Uterus (tissue), 4 donors: ENCODE data around the gene MS4A4E. TPM values are rescaled to one million over a fixed set of nuclear protein-coding genes. Genes with fewer than 3 reads are reported as not detected.

Source experiments
- DNase-seq, 2 donors: peaks; one replicate each; pipeline ENCODE4 v3.0.0-alpha.2; 2019 to 2020
- H3K27ac ChIP-seq, 2 donors: fragments of 200-600 bp; sonication (generic); 1 replicate in 1 of 2; 2 replicates in 1 of 2; pipeline ENCODE4 v1.5.1; 2016 to 2018
- H3K27me3 ChIP-seq, 2 donors: fragments of 200-600 bp; sonication (generic); one replicate each; pipeline ENCODE4 v1.5.1; 2018 to 2019; ENCODE audit warnings: control low read depth in 1 of 2
- H3K36me3 ChIP-seq, 2 donors: fragments of 200-600 bp; sonication (generic); one replicate each; pipeline ENCODE4 v1.5.1; 2019; ENCODE audit warnings: control low read depth in 1 of 2
- H3K4me1 ChIP-seq, 2 donors: fragments of 200-600 bp; sonication (generic); one replicate each; pipeline ENCODE4 v1.5.1; 2018 to 2019; ENCODE audit warnings: control low read depth in 1 of 2
- H3K4me3 ChIP-seq, 2 donors: fragments of 200-600 bp; sonication (generic); 1 replicate in 1 of 2; 2 replicates in 1 of 2; pipeline ENCODE4 v1.5.1; 2018 to 2019; ENCODE audit warnings: mild to moderate bottlenecking in 1 of 2
- H3K9me3 ChIP-seq, 2 donors: fragments of 200-600 bp; sonication (generic); one replicate each; pipeline ENCODE4 v1.5.1; 2019; ENCODE audit warnings: control low read depth in 1 of 2
- CTCF ChIP-seq, 4 experiments: fragments of 200-600 bp in 2 of 4; fragments of 450-650 bp in 2 of 4; sonication (generic) in 2 of 4; IDR thresholded peaks; one replicate each; pipeline ENCODE4 v1.5.1; 2016 to 2019; ENCODE audit warnings: antibody characterized with exemption in 4 of 4, mild to moderate bottlenecking in 2 of 4, moderate library complexity in 1 of 4
- POLR2A ChIP-seq, 2 donors: fragments of 450-650 bp; IDR thresholded peaks; one replicate each; pipeline ENCODE4 v1.6.1; 2016; ENCODE audit warnings: antibody characterized with exemption in 2 of 2, mild to moderate bottlenecking in 1 of 2, moderate library complexity in 1 of 2
- intact Hi-C: fragments of 100-400 bp; cut with DNase I; formaldehyde crosslinking; loops from one replicate; pipeline ENCODE4 v1.15.1; 2023; ENCODE audit warnings: low total_unique reads
- total RNA-seq, 4 donors: library from RNA; depleted of rRNA in 3 of 4; stranded (reverse); fragments of >200 nt in 3 of 4; gene quantifications; one replicate each; pipeline versions ENCODE4 v1.1.0 to v1.2.4, GENCODE V29; 2014 to 2023
- donor health status: DM: yes; HTN: yes; CAD: no.

MS4A4E gene
- total RNA-seq, 4 donors from 2014 or later: 1.8 to 2.5 TPM; not detected in 2

DNA sequence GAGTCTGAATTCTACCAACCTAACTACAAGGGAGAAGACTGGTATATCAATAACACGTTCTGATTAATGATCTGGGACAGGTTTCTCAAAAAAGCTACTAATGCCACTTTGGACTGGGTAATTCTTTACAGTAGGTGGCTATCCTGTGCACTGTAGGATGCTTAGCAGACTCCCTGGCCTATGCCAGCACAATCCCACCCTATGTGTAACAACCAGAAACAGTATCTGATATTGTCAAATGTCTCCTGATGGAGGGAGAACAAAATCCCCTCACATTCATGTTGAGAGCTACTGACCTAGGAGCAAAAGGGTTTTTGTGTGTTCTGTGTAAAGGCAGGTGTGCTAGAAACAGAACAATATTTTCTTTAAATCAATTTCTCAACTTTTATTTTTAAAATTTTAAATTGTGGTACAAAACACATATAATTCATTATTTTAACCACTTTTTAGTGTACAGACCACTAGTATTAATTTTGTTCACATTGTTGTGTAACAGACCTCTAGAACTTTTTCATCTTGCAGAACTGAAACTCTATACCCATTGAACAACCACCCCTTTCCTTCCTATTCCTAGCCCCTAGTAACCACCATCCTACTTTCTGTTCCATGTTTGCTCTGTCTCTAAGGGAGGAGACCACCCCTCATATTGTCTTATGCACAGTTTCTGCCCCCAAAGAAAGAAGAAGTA, 58.0 kb downstream of the MS4A4E start:
- Histone ChIP-seq H3K4me3 (no peak overlapping the region), H3K36me3 (no peaks in the 10 kb centered on the region), H3K4me1 (no peaks in the 10 kb centered on the region), H3K9me3 (no peaks in the 10 kb centered on the region), H3K27ac (no peak overlapping the region), H3K27me3 (no peaks in the 10 kb centered on the region)
- DNase-seq: no peak
- TF ChIP-seq POLR2A (IDR thresholded peaks at IDR 0.05) (no peak), CTCF (IDR thresholded peaks at IDR 0.05) (no peak)
- intact Hi-C loops: no loop called here

DNA sequence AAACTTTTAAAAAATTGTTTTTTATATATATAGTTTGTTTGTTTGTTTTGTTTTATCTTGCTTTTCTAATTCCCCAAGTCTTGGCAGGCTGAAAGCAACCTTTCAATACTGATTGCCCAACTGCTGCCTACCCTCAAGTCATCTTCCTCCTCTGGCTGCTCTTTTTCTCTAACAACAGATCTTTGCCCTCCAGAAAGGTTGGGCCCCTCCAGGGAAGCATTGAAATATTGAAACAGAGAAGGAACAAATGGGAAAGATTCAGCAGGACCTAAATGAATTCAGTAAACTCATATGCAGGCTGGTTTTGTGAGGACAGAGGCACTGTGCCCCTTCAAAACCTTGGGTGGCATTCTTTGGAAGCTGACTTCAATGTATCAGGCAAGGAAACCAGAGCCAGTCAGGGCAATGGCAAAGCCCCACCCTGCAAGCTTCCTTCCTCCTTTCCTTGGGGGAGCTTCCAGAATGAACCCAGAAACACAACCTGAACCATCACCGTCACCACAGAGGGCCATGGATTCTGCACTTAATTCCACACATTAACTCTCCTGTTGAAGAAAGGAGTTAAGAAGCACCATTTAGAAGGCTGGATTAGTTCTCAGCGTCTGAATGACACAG, 59.2 kb downstream of the MS4A4E start:
- H3K27me3 ChIP-seq: no peaks in the 10 kb centered on the region
- no peaks in the 10 kb centered on the region for H3K36me3 ChIP-seq
- no peaks in the 10 kb centered on the region for H3K4me1 ChIP-seq
- intact Hi-C loops: no loop called here
- no peak overlapping the region for H3K4me3 ChIP-seq
- H3K27ac ChIP-seq: no peak overlapping the region
- DNase-seq: no peak
- no peaks in the 10 kb centered on the region for H3K9me3 ChIP-seq
- TF ChIP-seq POLR2A (IDR thresholded peaks at IDR 0.05) (no peak), CTCF (IDR thresholded peaks at IDR 0.05) (no peak)

DNA sequence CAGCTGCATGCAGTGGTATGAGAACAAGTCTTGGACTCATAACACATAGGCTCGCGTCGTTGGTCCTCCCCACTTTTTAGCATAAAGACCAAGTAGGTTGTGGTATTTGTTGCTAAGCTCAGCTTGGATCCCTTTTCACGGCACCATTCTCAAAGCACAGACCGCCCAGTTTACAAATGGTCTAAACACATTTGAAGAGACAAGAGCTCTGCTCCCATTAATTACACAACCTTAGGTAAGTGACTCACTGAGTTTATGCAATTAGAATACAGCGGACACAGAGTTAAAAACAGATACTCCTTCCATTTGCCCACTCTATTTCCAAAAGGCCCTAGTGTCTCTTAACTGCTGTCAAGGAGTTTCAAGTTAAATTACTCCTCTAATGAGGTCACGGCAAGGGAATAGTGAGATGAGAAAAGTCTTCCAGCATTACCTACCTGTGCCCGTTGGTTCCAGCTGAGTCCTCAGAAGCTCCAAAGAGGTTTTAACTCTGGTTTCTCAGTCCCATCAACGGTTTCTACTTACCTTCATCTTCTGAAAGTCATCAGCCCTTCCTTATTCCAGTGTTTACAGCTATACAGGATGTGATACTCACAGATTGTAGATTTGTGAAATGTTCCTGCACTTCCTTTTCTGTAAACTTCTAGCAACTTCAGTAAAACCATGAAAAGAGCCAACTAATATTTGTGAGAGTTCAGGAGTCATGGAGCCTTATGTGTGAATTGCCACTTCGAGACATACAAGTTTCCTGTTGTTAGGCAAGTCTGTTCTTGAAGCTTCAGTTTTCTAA, 60.2 kb downstream of the MS4A4E start, which contains the start of gene MS4A6A:
TSS of gene MS4A6A (minus strand) at position 543 of the 790 bp plus-strand sequence. CDS start 1,356 bp downstream, outside the sequence.
- H3K36me3 ChIP-seq: no peaks in the 10 kb centered on the region
- H3K4me3 ChIP-seq: no peak within 1 kb of the TSS
- no peaks in the 10 kb centered on the region for H3K9me3 ChIP-seq
- DNase-seq: no peak
- H3K27ac ChIP-seq: no peak within 1 kb of the TSS
- no peaks in the 10 kb centered on the region for H3K4me1 ChIP-seq
- H3K27me3 ChIP-seq: no peaks in the 10 kb centered on the region
- intact Hi-C loops: no loop called here
- TF ChIP-seq CTCF (IDR thresholded peaks at IDR 0.05) (no peak), POLR2A (IDR thresholded peaks at IDR 0.05) (no peak)

DNA sequence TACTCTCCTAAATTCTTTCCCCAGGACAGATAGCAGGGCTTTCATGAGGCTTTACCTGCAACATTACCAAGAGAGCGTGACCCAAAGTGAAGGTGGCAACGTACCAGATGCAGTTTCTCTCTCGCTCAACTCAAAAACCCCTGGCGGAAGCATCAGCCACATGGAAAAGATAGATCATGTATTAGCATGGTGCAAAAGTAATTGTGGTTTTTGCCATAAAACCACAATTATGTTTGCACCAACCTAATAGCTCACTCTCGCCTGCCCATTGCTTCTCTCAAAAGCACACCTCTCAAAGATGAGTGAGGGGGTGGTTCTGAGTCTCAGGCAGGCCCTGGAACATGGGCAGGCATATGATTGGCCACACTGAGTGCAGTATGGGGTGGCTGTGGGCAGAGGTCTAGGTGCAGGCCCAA, 67.1 kb downstream of the MS4A4E start:
- no peaks in the 10 kb centered on the region for H3K27me3 ChIP-seq
- no peak overlapping the region for H3K27ac ChIP-seq
- TF ChIP-seq CTCF (IDR thresholded peaks at IDR 0.05) (no peak), POLR2A (IDR thresholded peaks at IDR 0.05) (no peak)
- no peaks in the 10 kb centered on the region for H3K4me1 ChIP-seq
- intact Hi-C loops: no loop called here
- DNase-seq: no peak
- no peaks in the 10 kb centered on the region for H3K36me3 ChIP-seq
- H3K9me3 ChIP-seq: no peaks in the 10 kb centered on the region
- no peak overlapping the region for H3K4me3 ChIP-seq

GRCh38 chr11:60172011-60172410, 70.9 kb downstream of the MS4A4E start:
- H3K27ac ChIP-seq: no peak overlapping the region
- TF ChIP-seq POLR2A (IDR thresholded peaks at IDR 0.05) (no peak), CTCF (IDR thresholded peaks at IDR 0.05) (no peak)
- H3K36me3 ChIP-seq: no peaks in the 10 kb centered on the region
- H3K4me1 ChIP-seq: no peaks in the 10 kb centered on the region
- no peaks in the 10 kb centered on the region for H3K9me3 ChIP-seq
- no peak overlapping the region for H3K4me3 ChIP-seq
- intact Hi-C loops: no loop called here
- no peak for DNase-seq
- H3K27me3 ChIP-seq: no peaks in the 10 kb centered on the region
